ENCODE results near the gene SLC29A1.
A peak's percentile ranks its signal among the peaks of the same experiment; 100 is the strongest.

Gene SLC29A1

GRCh38 chr6:44253307-44254101 is 30.1 kb downstream of the SLC29A1 start:
- H3K4me3 ChIP-seq (ENCODE audit: low read length), result no peak overlapping the region
- H3K9me3 ChIP-seq (ENCODE audit: control insufficient read depth, low read length), result no peaks in the 10 kb centered on the region
- peak; percentile 60 for DNase-seq (ENCODE audit: low read depth)
- H3K4me1 ChIP-seq (ENCODE audit: control insufficient read depth, insufficient read depth, low read length), result peaks cover 29% of the 10 kb centered on the region
- peak overlapping the region; percentile 37 for H3K9ac ChIP-seq (ENCODE audit: low read length)
- H3K36me3 ChIP-seq (ENCODE audit: control insufficient read depth, insufficient read depth, low read length, severe bottlenecking), result peaks cover 74% of the 10 kb centered on the region
- no peaks in the 10 kb centered on the region for H3K27me3 ChIP-seq (replicated peaks; ENCODE audit: control insufficient read depth, insufficient read depth, low read length)

GRCh38 chr6:44254191-44255104 is 31.1 kb downstream of the SLC29A1 start:
- Histone ChIP-seq H3K36me3 (ENCODE audit: control insufficient read depth, insufficient read depth, low read length, severe bottlenecking) (peaks cover 65% of the 10 kb centered on the region), H3K27me3 (replicated peaks; ENCODE audit: control insufficient read depth, insufficient read depth, low read length) (no peaks in the 10 kb centered on the region), H3K4me1 (ENCODE audit: control insufficient read depth, insufficient read depth, low read length) (peaks cover 19% of the 10 kb centered on the region), H3K9me3 (ENCODE audit: control insufficient read depth, low read length) (no peaks in the 10 kb centered on the region), H3K9ac (ENCODE audit: low read length) (peak overlapping the region; percentile 23), H3K4me3 (ENCODE audit: low read length) (no peak overlapping the region)
- no peak for DNase-seq (ENCODE audit: low read depth)

- no peak overlapping the region for H3K9ac ChIP-seq (ENCODE audit: low read length)
- DNase-seq (ENCODE audit: low read depth), result no peak
- H3K36me3 ChIP-seq (ENCODE audit: control insufficient read depth, insufficient read depth, low read length, severe bottlenecking), result peaks cover 57% of the 10 kb centered on the region
- H3K4me3 ChIP-seq (ENCODE audit: low read length), result no peak overlapping the region
- H3K27me3 ChIP-seq (replicated peaks; ENCODE audit: control insufficient read depth, insufficient read depth, low read length), result no peaks in the 10 kb centered on the region
- peaks cover 15% of the 10 kb centered on the region for H3K4me1 ChIP-seq (ENCODE audit: control insufficient read depth, insufficient read depth, low read length)
- H3K9me3 ChIP-seq (ENCODE audit: control insufficient read depth, low read length), result no peaks in the 10 kb centered on the region
These were observed 31.9 kb downstream of the SLC29A1 start for GRCh38 chr6:44255105-44255808.

- H3K4me3 ChIP-seq (ENCODE audit: low read length), result peak overlapping the region; percentile 92
- no peak for DNase-seq (ENCODE audit: low read depth)
- H3K27me3 ChIP-seq (replicated peaks; ENCODE audit: control insufficient read depth, insufficient read depth, low read length), result no peaks in the 10 kb centered on the region
- H3K9me3 ChIP-seq (ENCODE audit: control insufficient read depth, low read length), result no peaks in the 10 kb centered on the region
- H3K4me1 ChIP-seq (ENCODE audit: control insufficient read depth, insufficient read depth, low read length), result peaks cover 15% of the 10 kb centered on the region
- peak overlapping the region; percentile 94 for H3K9ac ChIP-seq (ENCODE audit: low read length)
- H3K36me3 ChIP-seq (ENCODE audit: control insufficient read depth, insufficient read depth, low read length, severe bottlenecking), result peaks cover 48% of the 10 kb centered on the region
These were observed 32.7 kb downstream of the SLC29A1 start for GRCh38 chr6:44255871-44256774.

- Histone ChIP-seq H3K4me3 (ENCODE audit: low read length) (peak overlapping the region; percentile 92), H3K9ac (ENCODE audit: low read length) (peak overlapping the region; percentile 94), H3K4me1 (ENCODE audit: control insufficient read depth, insufficient read depth, low read length) (peaks cover 15% of the 10 kb centered on the region), H3K9me3 (ENCODE audit: control insufficient read depth, low read length) (no peaks in the 10 kb centered on the region), H3K36me3 (ENCODE audit: control insufficient read depth, insufficient read depth, low read length, severe bottlenecking) (peaks cover 42% of the 10 kb centered on the region), H3K27me3 (replicated peaks; ENCODE audit: control insufficient read depth, insufficient read depth, low read length) (no peaks in the 10 kb centered on the region)
- DNase-seq (ENCODE audit: low read depth), result no peak
These were observed 33.3 kb downstream of the SLC29A1 start for GRCh38 chr6:44256775-44257024.

- H3K27me3 ChIP-seq (replicated peaks; ENCODE audit: control insufficient read depth, insufficient read depth, low read length), result no peaks in the 10 kb centered on the region
- H3K4me3 ChIP-seq (ENCODE audit: low read length), result peak within 1 kb of the TSS; percentile 92
- H3K9ac ChIP-seq (ENCODE audit: low read length), result peak within 1 kb of the TSS; percentile 94
- H3K4me1 ChIP-seq (ENCODE audit: control insufficient read depth, insufficient read depth, low read length), result peaks cover 15% of the 10 kb centered on the region
- H3K36me3 ChIP-seq (ENCODE audit: control insufficient read depth, insufficient read depth, low read length, severe bottlenecking), result peaks cover 38% of the 10 kb centered on the region
- peak; percentile 88 for DNase-seq (ENCODE audit: low read depth)
- no peaks in the 10 kb centered on the region for H3K9me3 ChIP-seq (ENCODE audit: control insufficient read depth, low read length)
These were observed 33.8 kb downstream of the SLC29A1 start, which contains the start of gene SLC35B2 for GRCh38 chr6:44257025-44257752. Gene SLC35B2, minus strand, starts transcription at chr6:44257528. Its CDS starts 118 bp downstream, at chr6:44257410.

- H3K9ac ChIP-seq (ENCODE audit: low read length), result peak overlapping the region; percentile 94
- DNase-seq (ENCODE audit: low read depth), result no peak
- peak overlapping the region; percentile 92 for H3K4me3 ChIP-seq (ENCODE audit: low read length)
- H3K9me3 ChIP-seq (ENCODE audit: control insufficient read depth, low read length), result no peaks in the 10 kb centered on the region
- peaks cover 31% of the 10 kb centered on the region for H3K36me3 ChIP-seq (ENCODE audit: control insufficient read depth, insufficient read depth, low read length, severe bottlenecking)
- H3K27me3 ChIP-seq (replicated peaks; ENCODE audit: control insufficient read depth, insufficient read depth, low read length), result no peaks in the 10 kb centered on the region
- H3K4me1 ChIP-seq (ENCODE audit: control insufficient read depth, insufficient read depth, low read length), result peaks cover 16% of the 10 kb centered on the region
These were observed 34.4 kb downstream of the SLC29A1 start for GRCh38 chr6:44257753-44258324.

GRCh38 chr6:44258325-44258863 is 35.0 kb downstream of the SLC29A1 start:
- Histone ChIP-seq H3K36me3 (ENCODE audit: control insufficient read depth, insufficient read depth, low read length, severe bottlenecking) (peaks cover 26% of the 10 kb centered on the region), H3K4me1 (ENCODE audit: control insufficient read depth, insufficient read depth, low read length) (peaks cover 21% of the 10 kb centered on the region), H3K4me3 (ENCODE audit: low read length) (no peak overlapping the region), H3K9ac (ENCODE audit: low read length) (peak overlapping the region; percentile 94), H3K9me3 (ENCODE audit: control insufficient read depth, low read length) (no peaks in the 10 kb centered on the region), H3K27me3 (replicated peaks; ENCODE audit: control insufficient read depth, insufficient read depth, low read length) (no peaks in the 10 kb centered on the region)
- DNase-seq (ENCODE audit: low read depth), result no peak

GRCh38 chr6:44258921-44259320 is 35.5 kb downstream of the SLC29A1 start:
- no peak overlapping the region for H3K4me3 ChIP-seq (ENCODE audit: low read length)
- no peaks in the 10 kb centered on the region for H3K9me3 ChIP-seq (ENCODE audit: control insufficient read depth, low read length)
- no peak overlapping the region for H3K9ac ChIP-seq (ENCODE audit: low read length)
- peaks cover 27% of the 10 kb centered on the region for H3K4me1 ChIP-seq (ENCODE audit: control insufficient read depth, insufficient read depth, low read length)
- no peak for DNase-seq (ENCODE audit: low read depth)
- H3K36me3 ChIP-seq (ENCODE audit: control insufficient read depth, insufficient read depth, low read length, severe bottlenecking), result peaks cover 20% of the 10 kb centered on the region
- no peaks in the 10 kb centered on the region for H3K27me3 ChIP-seq (replicated peaks; ENCODE audit: control insufficient read depth, insufficient read depth, low read length)

Measured in adipocyte (in vitro differentiated cells).